Stimulated activated CD8-positive, alpha-beta memory T cell treated with anti-CD3 and anti-CD28 coated beads, Interleukin-15, amount 100 ng/mL, for 4 hours (primary cell): Measurements from ENCODE around the gene CRIP1.

Source experiments
- DNase-seq, 2 donors: peaks; one replicate each; pipeline ENCODE4 v3.0.0-alpha.2; 2020; ENCODE audit warnings: low read depth in 2 of 2

The CRIP1 gene

GRCh38 chr14:105486163-105486973 is at the start of gene CRIP1:
TSS of gene CRIP1 (plus strand) at chr14:105486886. CDS start at chr14:105487260, 374 bp downstream.
- no peak for DNase-seq

- DNase-seq = no peak
These were observed 49.6 kb upstream of the CRIP1 start for GRCh38 chr14:105436891-105437722.

DNA sequence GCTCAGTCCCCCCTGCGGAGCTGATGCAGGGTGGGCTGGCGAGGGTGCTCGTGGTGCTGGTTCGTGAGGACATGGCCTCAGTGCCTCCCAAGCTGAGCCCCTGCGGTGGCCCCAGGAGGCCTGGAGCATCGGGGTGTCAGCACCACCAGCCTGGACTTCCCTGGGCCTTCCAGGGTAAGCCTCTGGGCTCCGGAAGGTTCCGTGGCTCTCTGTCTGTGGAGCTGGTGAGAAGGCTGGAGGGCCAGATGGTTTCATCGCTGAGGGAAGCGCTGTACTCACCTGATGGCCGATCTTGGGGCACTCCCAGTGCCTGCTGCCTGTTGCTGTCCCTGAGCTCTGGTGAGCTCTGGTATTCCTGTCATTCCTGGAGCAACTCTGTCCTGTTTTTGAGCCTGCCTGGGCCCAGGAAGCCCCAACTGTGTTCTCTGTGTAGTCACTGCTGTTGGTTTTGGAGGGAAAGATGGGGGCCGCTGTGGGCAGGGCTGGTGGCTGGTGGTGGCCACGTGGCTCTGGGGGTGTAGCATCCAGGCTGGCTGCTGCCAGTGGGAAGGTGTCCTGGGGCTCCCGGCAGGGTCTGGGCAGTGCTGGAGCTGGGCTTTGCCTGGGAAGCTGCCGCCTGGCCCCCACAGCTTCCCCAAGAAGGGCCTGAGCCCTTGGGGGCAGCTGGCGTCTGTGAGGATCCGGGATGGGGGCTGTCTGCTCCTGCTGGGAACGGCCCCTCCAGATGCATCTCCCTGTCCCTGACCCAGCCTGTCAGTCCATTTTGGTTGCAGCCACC is 48.8 kb upstream of the CRIP1 start:
- DNase-seq = no peak

DNA sequence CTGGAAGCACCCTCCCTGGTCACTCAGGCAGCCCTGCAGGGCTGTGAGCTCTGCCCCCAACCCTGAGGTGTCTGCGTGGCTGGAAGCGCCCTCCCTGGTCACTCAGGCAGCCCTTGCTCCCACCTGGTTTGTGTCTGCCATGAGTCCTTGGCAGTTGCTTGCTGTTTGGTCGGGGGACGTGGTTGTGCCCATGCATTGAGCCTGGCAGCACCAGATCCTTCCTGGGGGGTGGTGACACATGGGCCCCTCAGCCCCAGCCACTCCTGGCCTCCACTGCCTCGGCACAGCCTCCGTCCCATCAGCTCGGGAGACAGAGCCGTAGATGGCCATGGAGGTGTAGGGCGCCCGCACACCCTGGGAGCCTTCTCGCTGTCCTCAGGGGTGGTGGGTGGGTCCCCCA is 47.5 kb upstream of the CRIP1 start:
- no peak for DNase-seq

GRCh38 chr14:105439710-105440553 is 46.8 kb upstream of the CRIP1 start:
- DNase-seq = no peak

GRCh38 chr14:105440554-105440900 is 46.2 kb upstream of the CRIP1 start:
- no peak for DNase-seq

- DNase-seq = no peak
These were observed 45.7 kb upstream of the CRIP1 start for GRCh38 chr14:105440992-105441391.

DNA sequence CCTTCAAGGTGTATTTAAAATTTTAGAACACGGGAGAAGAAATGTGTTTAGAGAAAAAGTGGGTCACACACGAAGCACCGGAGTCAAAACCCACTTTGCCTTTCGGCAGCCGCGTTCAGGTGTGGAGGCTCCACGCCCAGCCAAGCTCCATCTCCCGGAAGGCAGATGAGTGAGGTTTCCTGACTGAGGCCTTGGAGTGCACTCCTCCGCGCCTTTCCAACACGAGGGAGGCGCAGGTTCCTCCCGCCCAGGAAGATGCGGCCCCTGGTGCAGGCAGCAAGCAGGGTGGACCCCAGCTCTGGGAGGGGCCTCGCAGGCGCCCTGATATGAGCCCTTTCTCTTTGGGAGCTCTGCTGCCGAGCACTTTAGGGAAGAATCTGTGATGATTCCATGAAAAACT is 44.6 kb upstream of the CRIP1 start:
- no peak for DNase-seq

DNA sequence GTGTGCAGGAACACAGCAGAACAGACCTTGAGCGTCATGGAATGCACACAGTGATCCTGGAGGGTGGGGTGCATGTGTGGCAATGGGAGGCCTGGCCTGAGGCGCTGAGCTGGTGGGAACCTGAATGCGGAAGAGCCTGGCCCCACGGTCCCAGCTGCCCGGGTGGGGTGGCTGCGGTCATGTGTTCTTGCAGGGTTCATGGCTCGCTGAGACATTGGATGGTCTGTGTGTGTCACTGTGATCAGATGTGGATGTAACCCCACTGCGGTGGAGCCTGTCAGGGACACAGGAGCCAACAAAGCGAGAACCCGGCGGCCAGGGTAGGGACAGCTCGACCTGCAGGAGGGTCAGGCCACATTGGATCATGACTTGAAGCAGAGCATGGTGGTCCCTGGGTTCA is 43.9 kb upstream of the CRIP1 start:
- DNase-seq = no peak

GRCh38 chr14:105444859-105445258 is 41.8 kb upstream of the CRIP1 start:
- no peak for DNase-seq

DNA sequence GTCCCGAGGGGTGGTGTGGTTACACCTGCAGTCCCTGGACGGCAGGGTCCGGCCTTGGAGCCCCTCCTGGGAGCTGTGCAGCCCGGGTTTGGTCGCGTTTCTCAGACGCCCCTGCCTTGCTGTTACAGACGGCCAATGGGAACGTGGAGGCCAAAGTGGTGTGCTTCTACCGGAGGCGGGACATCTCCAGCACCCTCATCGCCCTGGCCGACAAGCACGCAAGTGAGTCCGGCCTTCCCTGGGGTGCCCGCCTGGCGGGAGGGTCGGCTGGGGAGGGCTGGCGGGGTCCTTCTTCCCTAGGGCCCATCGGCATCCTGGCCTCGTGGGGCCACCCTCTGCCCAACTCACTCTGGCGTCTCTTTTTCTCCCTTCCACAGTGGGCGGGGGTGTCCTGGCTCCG is 41.4 kb upstream of the CRIP1 start:
- DNase-seq = no peak

- DNase-seq = no peak
These were observed 40.5 kb upstream of the CRIP1 start for GRCh38 chr14:105445901-105446845.

GRCh38 chr14:105446971-105447370 is 39.7 kb upstream of the CRIP1 start:
- no peak for DNase-seq

DNA sequence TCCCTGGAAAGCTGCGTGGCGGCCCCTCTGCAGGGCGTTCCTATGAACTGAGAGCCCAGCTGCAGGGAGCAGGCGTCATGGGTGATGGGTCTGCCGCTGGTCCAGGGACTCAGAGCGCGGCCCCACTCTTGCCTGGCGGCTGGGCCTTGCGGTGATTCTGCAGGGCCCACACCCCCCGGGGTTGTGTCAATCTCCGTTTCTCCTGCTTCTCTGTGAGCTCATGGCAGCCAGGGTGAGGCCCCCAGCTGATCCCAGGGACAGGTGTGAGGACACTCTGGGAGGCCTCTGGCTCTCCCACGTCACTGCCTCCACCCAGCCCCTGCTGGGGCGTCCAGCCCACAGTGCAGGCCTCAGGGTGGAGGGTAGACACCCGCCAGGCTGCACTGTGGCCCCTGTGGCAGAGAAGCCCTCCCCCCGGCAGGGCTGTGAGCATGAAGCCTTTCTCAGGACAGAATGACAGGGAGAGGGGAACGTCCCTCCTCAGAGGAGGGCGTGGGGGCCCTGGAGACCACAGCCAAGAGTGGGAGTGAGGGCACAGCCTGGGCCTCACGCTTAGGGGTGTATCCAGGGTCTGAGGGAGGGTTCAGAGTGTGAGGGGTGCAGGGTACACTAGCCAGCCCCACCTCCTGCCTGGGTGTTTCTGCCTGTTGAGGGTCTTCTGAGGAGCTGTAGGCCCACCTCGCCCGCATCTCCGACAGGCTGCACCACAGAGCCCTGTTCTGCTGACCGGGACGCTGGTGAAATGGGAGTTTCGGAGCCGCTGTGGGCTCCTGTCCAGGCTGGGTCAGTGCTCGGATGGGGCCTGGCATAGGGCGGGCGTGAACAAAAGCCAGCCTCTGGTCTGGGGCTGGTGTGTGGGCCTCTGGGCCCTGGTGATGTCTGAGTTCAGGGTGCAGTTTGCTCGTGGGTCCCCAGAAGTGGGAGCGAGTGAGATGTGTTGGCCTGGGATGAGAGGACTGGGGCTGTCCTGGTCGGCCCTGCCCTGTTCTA is 38.7 kb upstream of the CRIP1 start:
- no peak for DNase-seq

DNA sequence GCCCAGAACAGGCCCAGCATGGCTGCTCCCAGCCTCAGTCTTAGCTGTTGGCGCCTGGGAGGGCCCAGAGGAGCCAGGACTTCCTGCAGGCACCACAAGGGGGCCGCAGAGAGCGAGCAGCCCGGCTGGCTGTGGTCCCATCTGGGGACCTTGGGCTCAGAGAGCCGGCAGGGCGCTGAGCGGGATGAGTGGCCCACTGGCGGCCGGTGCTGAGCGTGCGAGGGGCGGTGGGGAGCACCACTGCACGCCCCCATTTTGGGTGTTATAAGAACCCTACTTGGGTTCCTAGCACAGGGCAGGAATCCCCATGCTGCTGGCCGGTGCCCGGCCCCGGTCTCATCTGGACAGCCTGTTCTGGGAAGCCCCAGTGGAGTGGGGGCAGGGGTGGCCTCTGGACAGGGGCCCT is 38.0 kb upstream of the CRIP1 start:
- peak; percentile 23 to 26 for DNase-seq

DNA sequence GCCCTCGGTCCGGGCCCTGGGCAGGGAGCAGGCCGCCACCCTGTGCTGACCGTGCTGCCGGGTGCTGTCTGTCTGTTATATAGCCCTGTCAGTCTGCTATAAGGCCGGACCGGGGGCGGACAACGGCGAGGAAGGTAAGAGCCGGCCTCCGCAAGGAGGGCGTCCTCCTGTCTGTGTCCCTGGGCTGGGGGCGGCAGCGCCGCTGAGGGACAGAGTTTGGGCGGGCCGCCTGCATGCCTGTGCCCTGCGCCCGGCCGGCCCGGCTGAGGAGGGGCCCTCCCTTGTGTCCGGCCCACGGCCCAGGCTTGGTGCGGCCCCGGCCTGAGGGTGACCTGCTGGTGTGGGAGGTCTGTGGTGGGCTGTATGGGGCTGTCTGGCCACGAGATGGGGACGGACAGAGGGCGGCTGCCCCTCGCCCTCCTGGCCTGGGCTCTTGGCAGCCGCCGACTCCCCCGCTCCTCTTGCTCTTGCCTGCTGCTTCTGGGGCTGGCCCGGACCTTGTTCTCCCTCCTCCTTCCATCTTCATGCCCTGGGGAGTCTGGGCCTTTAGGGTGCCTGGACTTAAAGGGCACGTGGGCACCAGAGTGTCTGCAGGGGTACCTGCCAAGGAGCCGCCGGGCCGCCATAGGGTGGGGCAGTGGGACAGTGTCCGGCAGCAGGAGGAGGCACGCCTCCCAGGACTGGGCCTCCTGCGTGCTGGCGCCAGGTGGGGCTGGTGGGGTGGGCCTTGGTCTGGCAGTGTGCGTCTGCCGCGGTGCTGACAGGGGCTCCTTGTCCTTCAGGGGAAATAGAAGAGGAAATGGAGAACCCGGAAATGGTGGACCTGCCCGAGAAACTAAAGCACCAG is 37.2 kb upstream of the CRIP1 start:
- DNase-seq = no peak

DNA sequence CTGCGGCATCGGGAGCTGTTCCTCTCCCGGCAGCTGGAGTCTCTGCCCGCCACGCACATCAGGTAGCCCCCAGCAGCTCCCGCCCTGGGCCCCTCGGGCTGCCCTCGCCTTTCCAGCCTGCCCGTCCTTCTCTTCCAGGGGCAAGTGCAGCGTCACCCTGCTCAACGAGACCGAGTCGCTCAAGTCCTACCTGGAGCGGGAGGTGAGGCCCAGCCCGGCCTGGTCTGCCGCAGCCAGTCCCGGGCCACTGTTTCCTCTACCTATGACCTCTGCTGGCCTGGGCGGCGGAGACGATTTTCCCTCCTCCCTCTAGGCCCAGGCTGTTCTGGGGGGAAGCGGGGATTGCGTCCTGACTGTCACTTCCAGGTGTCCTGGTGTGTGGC is 36.6 kb upstream of the CRIP1 start:
- DNase-seq = no peak
